GM18867 (cell line): ENCODE data around the gene STK32C.
"Not testable (repeated sequence)": the region's sequence is repeated elsewhere in the genome, so short reads cannot be mapped to it uniquely, and the experiment has no call there.

ENCODE experiments used
- ATAC-seq: cut with Tn5 transposase; IDR thresholded peaks from one replicate; pipeline ENCODE4 v1.9.1; 2021; ENCODE audit warnings: mild to moderate bottlenecking, moderate library complexity; ENCODE audit not compliant: unreplicated experiment

Gene STK32C

GRCh38 chr10:132338876-132339275 lies 31.1 kb upstream of the STK32C start:
- ATAC-seq = no peak

GRCh38 chr10:132337854-132338253 lies 30.1 kb upstream of the STK32C start:
- ATAC-seq = not testable (repeated sequence)

- no peak for ATAC-seq
Observed at GRCh38 chr10:132336919-132337407, 29.2 kb upstream of the STK32C start.

- ATAC-seq = no peak
Observed at GRCh38 chr10:132336064-132336746, 28.5 kb upstream of the STK32C start.

GRCh38 chr10:132335189-132336063 lies 27.7 kb upstream of the STK32C start:
- ATAC-seq = no peak

- no peak for ATAC-seq
Observed at GRCh38 chr10:132334631-132335188, 27.0 kb upstream of the STK32C start.

- ATAC-seq = no peak
Observed at GRCh38 chr10:132333386-132333785, 25.6 kb upstream of the STK32C start.

GRCh38 chr10:132332433-132332754 lies 24.6 kb upstream of the STK32C start:
- peak; percentile 58 for ATAC-seq

- ATAC-seq = peak; percentile 88
Observed at GRCh38 chr10:132331601-132332432, 24.1 kb upstream of the STK32C start, which contains the start of gene LRRC27. LRRC27 (plus strand) TSS chr10:132332193; CDS start chr10:132333525, 1,332 bp downstream.

GRCh38 chr10:132330486-132330833 lies 22.7 kb upstream of the STK32C start:
- ATAC-seq = no peak

GRCh38 chr10:132329565-132330485 lies 22.1 kb upstream of the STK32C start:
- no peak for ATAC-seq

- no peak for ATAC-seq
Observed at GRCh38 chr10:132328738-132329137, 21.0 kb upstream of the STK32C start.

GRCh38 chr10:132328106-132328505 lies 20.4 kb upstream of the STK32C start:
- ATAC-seq = no peak

GRCh38 chr10:132326925-132327324 lies 19.2 kb upstream of the STK32C start:
- ATAC-seq = no peak

- ATAC-seq = no peak
Observed at GRCh38 chr10:132326344-132326889, 18.7 kb upstream of the STK32C start.

- ATAC-seq = no peak
Observed at GRCh38 chr10:132324186-132324585, 16.4 kb upstream of the STK32C start.

GRCh38 chr10:132322586-132323048 lies 14.9 kb upstream of the STK32C start:
- ATAC-seq = no peak

- ATAC-seq = no peak
Observed at GRCh38 chr10:132321726-132322125, 14.0 kb upstream of the STK32C start.

GRCh38 chr10:132320654-132321469 lies 13.1 kb upstream of the STK32C start:
- ATAC-seq = no peak
